Aorta (tissue), 5 donors: ENCODE measurements around the gene SPAG9. TPM values are rescaled to one million over a fixed set of nuclear protein-coding genes. Genes with fewer than 3 reads are reported as not detected.
A peak's percentile ranks its signal among the peaks of the same experiment; 100 is the strongest.

Experiments
- ATAC-seq: fragments of 200-7000 bp; cut with Tn5 transposase; one replicate; pipeline ENCODE4 v1.9.1; 2022; ENCODE audit warnings: moderate library complexity; ENCODE audit not compliant: low FRiP score
- DNase-seq, 2 donors: peaks; one replicate each; pipeline ENCODE4 v3.0.0-alpha.2; 2020
- H3K27ac ChIP-seq, 2 donors: one replicate each; pipeline ENCODE4 v1.5.1; 2013; ENCODE audit warnings: low read length in 2 of 2, mild to moderate bottlenecking in 2 of 2, moderate library complexity in 2 of 2, control low read depth in 1 of 2, inconsistent platforms in 1 of 2, low read depth in 1 of 2
- H3K27me3 ChIP-seq, 2 donors: one replicate each; pipeline ENCODE4 v1.6.1; 2013; ENCODE audit warnings: control low read depth in 1 of 2, low read length in 1 of 2, mild to moderate bottlenecking in 1 of 2, moderate library complexity in 1 of 2; ENCODE audit not compliant: insufficient read depth in 2 of 2, control insufficient read depth in 1 of 2
- H3K36me3 ChIP-seq, 2 donors: one replicate each; pipeline ENCODE4 v1.6.1; 2013; ENCODE audit warnings: control low read depth in 1 of 2, low read length in 1 of 2, mild to moderate bottlenecking in 1 of 2; ENCODE audit not compliant: insufficient read depth in 2 of 2, control insufficient read depth in 1 of 2
- H3K4me1 ChIP-seq, 2 donors: one replicate each; pipeline ENCODE4 v1.6.1; 2013; ENCODE audit warnings: low read length in 2 of 2, control low read depth in 1 of 2, mild to moderate bottlenecking in 1 of 2, moderate library complexity in 1 of 2; ENCODE audit not compliant: insufficient read depth in 2 of 2, control insufficient read depth in 1 of 2
- H3K4me3 ChIP-seq, 2 donors: one replicate each; pipeline ENCODE4 v1.5.1; 2013; ENCODE audit warnings: low read length in 2 of 2, control low read depth in 1 of 2, mild to moderate bottlenecking in 1 of 2
- H3K9me3 ChIP-seq: one replicate; pipeline ENCODE4 v1.6.1; 2013; ENCODE audit warnings: mild to moderate bottlenecking, low read length; ENCODE audit not compliant: control insufficient read depth
- WGBS, 2 donors: extraction: QIAGEN DNeasy Blood & Tissue Kit; methylation state at CpG; one replicate each; pipeline ENCODE4 v1.1.7; 2013; 5-methylcytosine and 5-hydroxymethylcytosine counted together
- intact Hi-C, 2 donors: fragments of 100-400 bp; cut with DNase I; formaldehyde crosslinking; loops; one replicate each; pipeline versions ENCODE4 v1.14.2 to v1.15.0; 2022
- polyA plus RNA-seq, 2 donors: library from polyadenylated mRNA; stranded (reverse); fragments of 200-250 nt; gene quantifications; one replicate each; pipeline ENCODE4 v1.2.3, GENCODE V29; 2013
- total RNA-seq, 2 donors: library from RNA; stranded (reverse); fragmentation: NEBNext Ultra II Directional; extraction: Animal tissue kit (Norgen Biotek cat#: 25700); gene quantifications; one replicate each; pipeline ENCODE4 v1.2.1, GENCODE V29; 2021
- donor health status: healthy with polysubstance abuse.
- donor health status: Bipolar disorder and iron deficiency.
- donor health status: DM: no; HTN: no; CAD: no.
- donor health status: DM: no; HTN: no; CAD: no.
- donor health status: DM: yes; HTN: yes; CAD: no.

SPAG9 gene
- total and polyA plus RNA-seq, 4 donors, result 20.7 to 151 (median 85.6) TPM

DNA sequence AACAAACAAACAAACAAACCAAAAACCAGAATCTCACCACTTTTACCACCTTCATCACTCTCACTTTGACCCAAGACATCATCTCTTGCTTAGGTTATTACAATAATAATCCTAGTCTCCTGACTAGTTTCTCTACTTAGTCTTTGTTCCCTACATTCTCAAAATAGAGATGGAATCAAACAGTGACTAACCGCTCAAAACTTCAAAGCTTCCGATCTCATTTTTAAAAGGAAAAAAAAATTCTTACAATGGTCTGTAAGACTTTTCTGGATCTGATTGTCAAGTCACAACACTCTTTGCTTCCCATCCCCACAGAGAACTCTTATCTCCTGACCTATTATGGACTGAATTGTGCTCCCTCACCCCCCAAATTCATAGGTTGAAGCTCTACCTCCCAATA lies 60.9 kb downstream of the SPAG9 start:
- H3K4me1 ChIP-seq, result peaks cover 0 to 2% of the 10 kb centered on the region in 2 donors
- no peak for DNase-seq
- H3K36me3 ChIP-seq, result no peaks in the 10 kb centered on the region
- ATAC-seq, result no peak
- no peaks in the 10 kb centered on the region for H3K9me3 ChIP-seq
- intact Hi-C loops, result loop anchor here (5.0 to 10.0 kb wide), 2 partner anchors 55 to 57 kb away; no protein-coding TSS in a partner anchor
- no peaks in the 10 kb centered on the region for H3K27me3 ChIP-seq
- WGBS, 2 donors, result 39 to 44% methylated on average over 2 of the region's 2 CpGs
- no peak overlapping the region for H3K27ac ChIP-seq
- no peak overlapping the region for H3K4me3 ChIP-seq

DNA sequence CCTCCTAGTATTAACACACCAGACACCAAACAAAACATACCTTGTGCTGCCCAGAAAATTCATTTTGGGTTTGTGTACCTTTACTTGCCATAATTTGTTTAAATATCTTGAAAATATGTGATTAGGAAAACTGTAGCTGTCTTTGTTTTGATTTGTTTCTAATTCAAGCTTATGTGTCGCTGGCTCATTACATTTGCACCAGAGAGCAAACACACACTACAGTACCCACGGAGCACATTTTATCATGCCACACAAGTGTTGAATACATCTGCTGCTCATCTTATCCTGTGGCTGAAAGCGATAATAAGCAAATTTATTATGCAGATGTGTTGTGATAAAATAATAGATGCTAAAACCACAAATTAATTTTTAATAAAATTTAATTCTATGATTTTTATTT lies 63.1 kb downstream of the SPAG9 start:
- Histone ChIP-seq H3K4me1 (peaks cover 0 to 2% of the 10 kb centered on the region in 2 donors), H3K36me3 (no peaks in the 10 kb centered on the region), H3K4me3 (no peak overlapping the region), H3K9me3 (no peaks in the 10 kb centered on the region), H3K27me3 (no peaks in the 10 kb centered on the region), H3K27ac (no peak overlapping the region)
- DNase-seq (no peak), ATAC-seq (no peak)
- WGBS, 2 donors, result 53 to 55% methylated on average over 3 of the region's 3 CpGs
- intact Hi-C loops, result loop anchor here (5.0 to 10.0 kb wide), 2 partner anchors 53 to 55 kb away; no protein-coding TSS in a partner anchor

DNA sequence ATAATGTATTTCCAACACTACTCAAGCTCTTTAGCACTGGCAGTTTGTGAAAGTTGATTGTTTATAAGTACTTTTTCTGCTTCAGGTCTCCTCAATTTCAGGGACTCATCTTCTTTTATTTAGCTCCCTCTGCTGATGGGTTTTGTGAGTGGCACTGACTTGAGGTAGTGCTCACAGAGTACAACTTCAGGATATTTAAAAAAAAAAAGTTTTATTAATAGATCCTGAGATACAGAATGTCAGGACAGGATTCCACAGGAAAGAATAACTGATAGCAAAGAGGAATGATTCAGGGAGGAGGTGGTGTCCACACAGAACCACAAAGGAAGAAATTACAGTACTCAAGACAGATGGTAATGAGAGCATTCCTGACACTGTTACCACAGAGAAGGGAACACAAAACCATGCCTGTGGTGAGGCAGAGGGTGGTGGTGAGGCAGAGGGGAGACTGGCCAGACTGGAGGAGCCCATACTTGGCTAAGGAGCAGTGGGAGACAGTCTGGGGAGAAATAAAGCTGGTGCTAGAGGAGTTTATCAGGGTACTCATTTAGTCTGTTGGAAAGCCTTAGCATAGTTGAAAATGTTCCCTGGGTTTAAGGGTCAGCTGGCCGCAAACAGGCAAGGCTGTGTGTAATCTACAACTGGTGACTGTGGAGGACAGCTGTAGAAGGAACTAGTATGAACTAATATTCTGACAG lies 63.7 kb downstream of the SPAG9 start:
- intact Hi-C loops, result loop anchor here (5.0 to 10.0 kb wide), 2 partner anchors 52 to 55 kb away; no protein-coding TSS in a partner anchor
- Histone ChIP-seq H3K4me1 (peaks cover 0 to 2% of the 10 kb centered on the region in 2 donors), H3K27me3 (no peaks in the 10 kb centered on the region), H3K36me3 (no peaks in the 10 kb centered on the region), H3K4me3 (no peak overlapping the region), H3K9me3 (no peaks in the 10 kb centered on the region), H3K27ac (peak overlapping the region in 1 of 2 donors; percentile 78)
- ATAC-seq, result peak; percentile 64
- DNase-seq, result no peak
- WGBS, 2 donors, result 3 to 16% methylated on average over 1 of the region's 1 CpG

DNA sequence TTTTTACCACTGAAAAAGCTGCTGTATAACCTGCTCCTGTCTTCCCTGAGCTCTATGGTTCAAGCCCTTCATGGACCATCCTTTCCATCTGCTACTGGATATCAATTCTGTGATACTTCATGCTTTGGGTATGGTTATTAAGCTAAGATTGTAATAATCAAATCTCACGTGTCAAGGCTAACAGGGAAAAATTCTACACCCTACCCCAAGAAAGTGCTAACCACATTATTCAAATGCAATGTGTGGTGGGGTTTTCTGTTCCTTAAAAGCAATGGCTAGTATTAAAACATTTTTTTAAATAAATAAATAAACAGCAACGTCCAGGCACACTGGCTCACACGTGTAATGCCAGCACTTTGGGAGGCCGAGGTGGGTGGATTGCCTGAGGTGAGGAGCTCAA lies 65.9 kb downstream of the SPAG9 start:
- Histone ChIP-seq H3K9me3 (no peaks in the 10 kb centered on the region), H3K4me3 (no peak overlapping the region), H3K36me3 (no peaks in the 10 kb centered on the region), H3K4me1 (no peaks in the 10 kb centered on the region), H3K27ac (no peak overlapping the region), H3K27me3 (no peaks in the 10 kb centered on the region)
- 88 to 93% methylated on average over 4 of the region's 4 CpGs for WGBS, 2 donors
- ATAC-seq, result no peak
- no peak for DNase-seq
- intact Hi-C loops, result loop anchor here (5.0 to 10.0 kb wide), 2 partner anchors 50 to 52 kb away; no protein-coding TSS in a partner anchor

- H3K27me3 ChIP-seq, result no peaks in the 10 kb centered on the region
- 94 to 96% methylated on average over 3 of the region's 3 CpGs for WGBS, 2 donors
- no peak for DNase-seq
- no peak for ATAC-seq
- H3K4me1 ChIP-seq, result no peaks in the 10 kb centered on the region
- H3K27ac ChIP-seq, result no peak overlapping the region
- H3K4me3 ChIP-seq, result no peak overlapping the region
- H3K36me3 ChIP-seq, result no peaks in the 10 kb centered on the region
- intact Hi-C loops, result loop anchor here in 1 of 2 donors (10.0 kb wide), 1 partner anchor 47 kb away; no protein-coding TSS in a partner anchor
- no peaks in the 10 kb centered on the region for H3K9me3 ChIP-seq
Measured at GRCh38 chr17:51052235-51052634, 68.4 kb downstream of the SPAG9 start.

DNA sequence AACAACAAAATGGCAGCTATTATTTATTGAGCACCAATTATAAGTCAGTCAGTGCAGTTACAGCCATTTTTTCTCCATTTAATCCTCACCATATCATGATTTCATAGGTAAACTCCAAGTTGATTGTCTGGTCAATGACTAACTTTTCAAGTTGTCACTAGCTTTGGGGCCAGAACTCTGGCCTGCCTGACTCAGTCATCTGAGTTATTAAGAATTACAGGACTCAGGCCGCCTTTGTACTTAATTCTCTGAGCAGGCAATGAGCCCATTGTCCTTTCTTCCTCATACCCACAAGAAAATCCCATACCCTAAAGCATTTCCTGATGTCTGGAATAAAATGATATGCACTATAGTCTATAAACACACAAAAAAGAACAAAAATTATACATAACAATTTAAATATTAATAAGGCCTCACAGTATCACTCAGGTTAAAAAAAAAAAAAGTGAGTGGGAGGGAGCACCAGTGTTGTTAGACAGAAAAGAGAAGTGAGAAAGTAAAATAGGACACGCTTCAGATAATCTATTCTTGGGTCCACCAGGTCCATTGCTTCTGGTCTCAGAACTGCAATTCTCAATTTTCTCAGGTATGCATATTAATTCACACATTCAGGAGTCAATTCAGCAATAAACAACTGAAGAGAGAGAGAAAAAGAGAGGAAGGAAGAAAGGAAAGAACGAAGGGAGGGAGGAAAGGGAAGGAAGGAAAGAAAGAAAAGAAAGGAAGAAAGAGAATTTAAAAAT lies 70.2 kb downstream of the SPAG9 start:
- intact Hi-C loops, result loop anchor here in 1 of 2 donors (10.0 kb wide), 1 partner anchor 46 kb away; no protein-coding TSS in a partner anchor
- no peak for DNase-seq
- ATAC-seq, result no peak
- H3K9me3 ChIP-seq, result no peaks in the 10 kb centered on the region
- no peaks in the 10 kb centered on the region for H3K27me3 ChIP-seq
- H3K4me1 ChIP-seq, result peaks cover 2% of the 10 kb centered on the region in 2 donors
- no peak overlapping the region for H3K4me3 ChIP-seq
- 93 to 94% methylated on average over 3 of the region's 3 CpGs for WGBS, 2 donors
- no peak overlapping the region for H3K27ac ChIP-seq
- no peaks in the 10 kb centered on the region for H3K36me3 ChIP-seq

DNA sequence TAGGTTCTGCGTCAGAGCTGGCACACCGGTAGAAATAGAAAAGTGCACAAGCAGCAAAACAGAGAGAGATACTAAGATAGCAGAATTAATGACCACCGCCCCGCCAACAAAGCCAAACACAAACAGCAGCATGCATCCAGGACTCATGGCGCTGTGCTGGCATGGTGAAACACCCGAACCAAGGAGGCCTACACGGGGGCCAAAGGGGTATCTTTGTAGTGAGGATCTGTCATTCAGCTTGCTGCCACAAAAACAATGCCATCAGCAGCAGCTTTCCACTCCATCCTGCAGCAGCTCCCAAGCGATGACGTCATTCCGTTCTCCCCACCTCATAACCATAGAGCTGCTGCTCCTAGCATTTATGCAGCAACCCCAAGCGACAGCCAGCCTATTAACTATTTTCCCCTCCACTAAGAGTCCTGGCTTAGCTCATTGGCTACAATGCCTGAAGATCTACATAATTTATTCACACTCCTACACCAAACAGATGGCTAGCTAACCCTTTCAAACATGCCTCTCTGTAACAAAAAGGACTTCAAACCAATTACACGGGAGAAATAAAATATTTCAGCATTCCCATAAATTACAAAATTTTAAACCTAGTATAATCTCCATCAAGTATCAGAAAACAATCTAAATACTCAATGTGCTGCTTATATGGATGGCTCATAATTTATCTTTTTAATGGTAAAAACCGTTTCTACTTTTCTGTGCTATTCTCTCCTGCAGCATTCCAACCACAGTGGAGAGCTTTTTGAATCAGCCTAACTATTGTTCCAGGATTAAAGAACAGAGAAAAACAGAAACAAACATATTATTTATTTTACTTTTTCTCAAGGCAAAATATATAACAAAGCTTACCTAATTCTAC lies 73.9 kb downstream of the SPAG9 start:
- peak; percentile 79 for ATAC-seq
- intact Hi-C loops, result no loop called here
- H3K4me1 ChIP-seq, result peaks cover 2% of the 10 kb centered on the region in 2 donors
- no peaks in the 10 kb centered on the region for H3K9me3 ChIP-seq
- DNase-seq, result peak in 1 of 2 donors; percentile 61
- no peaks in the 10 kb centered on the region for H3K27me3 ChIP-seq
- WGBS, 2 donors, result 18 to 22% methylated on average over 13 of the region's 13 CpGs
- H3K36me3 ChIP-seq, result no peaks in the 10 kb centered on the region
- no peak overlapping the region for H3K27ac ChIP-seq
- peak overlapping the region in 1 of 2 donors; percentile 39 for H3K4me3 ChIP-seq

DNA sequence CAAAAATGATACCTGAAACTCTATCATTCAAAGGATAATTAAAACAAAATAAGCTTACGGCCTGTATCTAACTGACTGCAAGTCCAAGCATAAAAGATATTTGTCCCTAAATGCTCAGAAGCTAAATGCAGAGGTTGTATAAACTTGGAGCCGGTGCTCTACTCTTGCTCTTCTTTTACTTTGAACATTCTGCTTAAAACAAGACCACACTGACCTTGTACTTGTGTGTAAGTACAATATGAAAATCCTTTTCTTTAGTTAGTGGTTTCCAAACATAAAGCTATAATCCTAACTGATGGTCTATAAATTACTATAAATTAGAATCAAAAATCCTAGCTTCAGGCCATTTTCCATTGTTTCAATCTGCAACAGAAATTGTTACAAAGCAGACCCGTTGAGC lies 74.6 kb downstream of the SPAG9 start:
- ATAC-seq, result no peak
- 43 to 45% methylated on average over 3 of the region's 3 CpGs for WGBS, 2 donors
- H3K4me3 ChIP-seq, result no peak overlapping the region

More for the DNA sequence above, 74.6 kb downstream of the SPAG9 start:
- DNase-seq, result no peak
- intact Hi-C loops, result no loop called here
- H3K4me1 ChIP-seq, result peaks cover 2% of the 10 kb centered on the region in 2 donors
- no peaks in the 10 kb centered on the region for H3K27me3 ChIP-seq
- no peaks in the 10 kb centered on the region for H3K9me3 ChIP-seq
- no peaks in the 10 kb centered on the region for H3K36me3 ChIP-seq
- no peak overlapping the region for H3K27ac ChIP-seq
